GM12891 (cell line): Measurements from ENCODE around the gene GPR161.

Experiments used
- PAX5 ChIP-seq: IDR thresholded peaks from 2 replicates; pipeline ENCODE4 v1.6.1; 2011; ENCODE audit warnings: low read length, moderate library complexity, mild to moderate bottlenecking; ENCODE audit not compliant: insufficient read depth, severe bottlenecking
- POLR2A ChIP-seq: IDR thresholded peaks from 2 replicates; pipeline ENCODE4 v1.6.1; 2011; ENCODE audit warnings: low read depth, low read length, control low read depth
- POLR2AphosphoS5 ChIP-seq: IDR thresholded peaks from 2 replicates; pipeline ENCODE4 v1.6.1; 2011; ENCODE audit warnings: low read depth, low read length, control low read depth
- POU2F2 ChIP-seq: IDR thresholded peaks from 2 replicates; pipeline ENCODE4 v1.6.1; 2011; ENCODE audit warnings: low read depth, mild to moderate bottlenecking, control low read depth, low read length, moderate library complexity
- SPI1 ChIP-seq: IDR thresholded peaks from 2 replicates; pipeline ENCODE4 v1.6.1; 2011; ENCODE audit warnings: low read depth, low read length, control low read depth
- TAF1 ChIP-seq: IDR thresholded peaks from 2 replicates; pipeline ENCODE4 v1.6.1; 2011; ENCODE audit warnings: low read depth, low read length, control low read depth

DNA sequence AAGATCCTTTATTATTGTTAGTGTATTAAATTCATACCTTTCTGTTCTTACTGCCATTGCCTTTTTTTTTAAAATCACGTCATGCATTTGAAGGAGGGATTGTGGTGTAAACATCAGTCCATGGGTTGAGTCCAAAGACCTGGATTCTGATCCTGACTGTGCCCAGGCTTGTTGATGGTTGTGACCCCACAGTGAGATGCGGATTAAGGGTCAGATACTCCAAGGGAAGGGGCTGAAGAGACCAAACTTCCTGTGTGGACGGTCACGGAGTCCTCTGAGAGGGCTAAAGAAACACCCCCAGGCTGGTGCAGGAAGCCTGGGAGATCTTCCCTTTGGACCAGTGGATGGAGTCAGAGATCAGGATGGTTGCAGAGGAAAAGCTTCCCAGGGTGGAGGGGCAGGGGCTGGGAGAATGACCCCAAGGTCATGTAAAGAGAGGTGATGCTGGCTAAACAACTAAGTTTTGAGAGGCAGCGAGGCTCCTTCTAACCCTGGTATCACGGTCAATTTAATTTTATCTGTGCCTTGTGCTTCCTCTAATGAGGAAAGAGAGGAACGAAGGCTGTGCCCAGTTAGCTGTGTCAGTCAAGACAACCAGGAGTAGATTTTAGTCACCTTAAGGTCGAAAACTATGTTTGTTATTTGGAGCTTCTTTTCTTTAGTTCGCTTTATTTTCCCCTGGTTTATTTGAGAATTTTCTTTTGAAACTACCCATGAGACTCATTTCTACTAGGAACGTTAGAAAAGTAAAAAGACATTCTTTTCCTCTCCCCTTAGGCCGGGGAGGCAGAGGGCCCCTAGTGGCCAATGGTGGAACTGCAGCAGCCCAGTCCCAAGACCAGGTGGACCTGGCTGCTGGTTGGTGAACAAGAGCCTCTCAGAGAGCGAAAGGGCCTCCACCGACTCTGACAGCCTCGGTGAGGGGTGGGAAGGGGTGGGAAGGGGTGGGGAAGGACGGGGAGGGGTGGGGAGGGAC is 8.7 kb upstream of the GPR161 start:
- no peak for TF ChIP-seq TAF1
- TF ChIP-seq POLR2AphosphoS5 = no peak
- no peak for TF ChIP-seq POLR2A
- TF ChIP-seq POU2F2 = no peak
- TF ChIP-seq PAX5 = no peak
- no peak for TF ChIP-seq SPI1
